SU-DHL-6 (cell line): ENCODE measurements around the gene CALCOCO2.

Source experiments
- H2AFZ ChIP-seq: fragments of 200-600 bp; sonication (generic); 2 replicates; pipeline ENCODE4 v1.6.1; 2014; ENCODE audit warnings: low read depth, mild to moderate bottlenecking, moderate library complexity, mixed read lengths, antibody characterized with exemption, low read length; ENCODE audit not compliant: severe bottlenecking
- H3F3A ChIP-seq: fragments of 200-600 bp; shearing (Covaris generic); 2 replicates; pipeline ENCODE4 v1.6.0; 2016; ENCODE audit warnings: antibody characterized with exemption, mild to moderate bottlenecking; ENCODE audit not compliant: insufficient read depth
- H3K27ac ChIP-seq: fragments of 200-600 bp; sonication (generic); 2 replicates; pipeline ENCODE4 v1.5.1; 2016; ENCODE audit warnings: low read depth, mild to moderate bottlenecking, low read length, moderate library complexity, mixed read lengths
- H3K27me3 ChIP-seq: fragments of 200-600 bp; sonication (generic), shearing (Covaris generic); 2 replicates; pipeline ENCODE4 v1.6.0; 2014; ENCODE audit warnings: mild to moderate bottlenecking, low read length
- H3K36me3 ChIP-seq: fragments of 200-600 bp; sonication (generic); 2 replicates; pipeline ENCODE4 v1.6.1; 2014; ENCODE audit warnings: mild to moderate bottlenecking, low read length, mixed read lengths
- H3K4me2 ChIP-seq: fragments of 300-600, 200-600 bp; shearing (Covaris generic), sonication (generic); 2 replicates; pipeline ENCODE4 v1.6.0; 2014; ENCODE audit warnings: low read length, low read depth, mild to moderate bottlenecking; ENCODE audit not compliant: poor library complexity, severe bottlenecking
- H3K4me3 ChIP-seq: fragments of 200-600 bp; sonication (generic); 2 replicates; pipeline ENCODE4 v1.5.1; 2014; ENCODE audit warnings: antibody characterized with exemption, low read length, mild to moderate bottlenecking, mixed read lengths; ENCODE audit not compliant: insufficient read depth, poor library complexity, severe bottlenecking
- H3K79me2 ChIP-seq: fragments of 200-600 bp; sonication (generic); 2 replicates; pipeline ENCODE4 v1.6.1; 2014; ENCODE audit warnings: mild to moderate bottlenecking, low read length, moderate library complexity; ENCODE audit not compliant: insufficient read depth
- H3K9ac ChIP-seq: fragments of 200-600 bp; sonication (generic); 2 replicates; pipeline ENCODE4 v1.7.0; 2014; ENCODE audit warnings: mild to moderate bottlenecking, low read length
- H3K9me2 ChIP-seq: fragments of 200-600 bp; sonication (generic); replicated peaks from 2 replicates; pipeline ENCODE4 v1.6.1; 2014; ENCODE audit warnings: low read length; ENCODE audit not compliant: insufficient read depth
- H3K9me3 ChIP-seq: fragments of 200-600 bp; sonication (generic); 2 replicates; pipeline ENCODE4 v1.6.1; 2014; ENCODE audit warnings: low read length, mixed read lengths; ENCODE audit not compliant: insufficient read depth
- H4K20me1 ChIP-seq: fragments of 200-600 bp; sonication (generic); 2 replicates; pipeline ENCODE4 v1.6.1; 2014; ENCODE audit warnings: low read depth, mild to moderate bottlenecking, antibody characterized with exemption, low read length, moderate library complexity, mixed read lengths
- CTCF ChIP-seq: fragments of 200-600 bp; sonication (generic); IDR thresholded peaks from one replicate; pipeline ENCODE4 v1.5.1; 2017; ENCODE audit warnings: antibody characterized with exemption, mild to moderate bottlenecking, low read length, moderate library complexity; ENCODE audit not compliant: insufficient read depth, poor library complexity, severe bottlenecking
- EZH2phosphoT487 ChIP-seq: fragments of 200-600 bp; sonication (generic), shearing (Covaris generic); conservative IDR thresholded peaks from 2 replicates; pipeline ENCODE4 v1.6.1; 2018; ENCODE audit warnings: mild to moderate bottlenecking, antibody characterized with exemption, low read length, moderate library complexity, mixed read lengths

The CALCOCO2 gene

GRCh38 chr17:48890086-48890485 lies 59.3 kb downstream of the CALCOCO2 start:
- no peaks in the 10 kb centered on the region for H3K36me3 ChIP-seq
- peaks cover 6% of the 10 kb centered on the region; the same call in 1 of the 2 replicates for H3F3A ChIP-seq
- no peak overlapping the region for H3K9ac ChIP-seq
- TF ChIP-seq EZH2phosphoT487 (no peak), CTCF (no peak)
- no peak overlapping the region for H3K27ac ChIP-seq
- no peaks in the 10 kb centered on the region for H3K27me3 ChIP-seq
- no peaks in the 10 kb centered on the region for H3K9me2 ChIP-seq
- H3K4me3 ChIP-seq: no peak overlapping the region
- no peak overlapping the region for H2AFZ ChIP-seq
- no peaks in the 10 kb centered on the region for H3K9me3 ChIP-seq
- no peak overlapping the region for H3K4me2 ChIP-seq
- H3K79me2 ChIP-seq: peaks cover 17% of the 10 kb centered on the region
- H4K20me1 ChIP-seq: no peaks in the 10 kb centered on the region

- Histone ChIP-seq H3K4me3 (peak overlapping the region; percentile 86), H3K9me2 (no peaks in the 10 kb centered on the region), H3K79me2 (peaks cover 17% of the 10 kb centered on the region), H4K20me1 (no peaks in the 10 kb centered on the region), H3K27me3 (no peaks in the 10 kb centered on the region), H2AFZ (no peak overlapping the region), H3K9me3 (no peaks in the 10 kb centered on the region), H3K4me2 (peak overlapping the region; percentile 69), H3K36me3 (no peaks in the 10 kb centered on the region), H3K27ac (peak overlapping the region; percentile 35), H3F3A (peaks cover 6% of the 10 kb centered on the region; the same call in 1 of the 2 replicates), H3K9ac (peak overlapping the region; percentile 86)
- no peak for TF ChIP-seq EZH2phosphoT487
- no peak for TF ChIP-seq CTCF
Observed at GRCh38 chr17:48892940-48893645, 62.3 kb downstream of the CALCOCO2 start.

- peak overlapping the region; percentile 86 for H3K9ac ChIP-seq
- H3K36me3 ChIP-seq: no peaks in the 10 kb centered on the region
- no peak overlapping the region for H2AFZ ChIP-seq
- no peaks in the 10 kb centered on the region for H4K20me1 ChIP-seq
- peak overlapping the region; percentile 86 for H3K4me3 ChIP-seq
- H3K9me2 ChIP-seq: no peaks in the 10 kb centered on the region
- peak overlapping the region; percentile 35; the same call in 1 of the 2 replicates for H3K27ac ChIP-seq
- H3K27me3 ChIP-seq: no peaks in the 10 kb centered on the region
- no peak for TF ChIP-seq EZH2phosphoT487
- TF ChIP-seq CTCF: no peak
- peaks cover 17% of the 10 kb centered on the region for H3K79me2 ChIP-seq
- no peaks in the 10 kb centered on the region for H3K9me3 ChIP-seq
- peaks cover 6% of the 10 kb centered on the region; the same call in 1 of the 2 replicates for H3F3A ChIP-seq
- peak overlapping the region; percentile 69 for H3K4me2 ChIP-seq
Observed at GRCh38 chr17:48893646-48894508, 63.0 kb downstream of the CALCOCO2 start.
